GM19463 (cell line): ENCODE measurements around the gene C16orf86.

Experiments used
- ATAC-seq: cut with Tn5 transposase; IDR thresholded peaks from one replicate; pipeline ENCODE4 v1.9.1; 2021; ENCODE audit warnings: mild to moderate bottlenecking, moderate library complexity; ENCODE audit not compliant: unreplicated experiment

C16orf86 gene

DNA sequence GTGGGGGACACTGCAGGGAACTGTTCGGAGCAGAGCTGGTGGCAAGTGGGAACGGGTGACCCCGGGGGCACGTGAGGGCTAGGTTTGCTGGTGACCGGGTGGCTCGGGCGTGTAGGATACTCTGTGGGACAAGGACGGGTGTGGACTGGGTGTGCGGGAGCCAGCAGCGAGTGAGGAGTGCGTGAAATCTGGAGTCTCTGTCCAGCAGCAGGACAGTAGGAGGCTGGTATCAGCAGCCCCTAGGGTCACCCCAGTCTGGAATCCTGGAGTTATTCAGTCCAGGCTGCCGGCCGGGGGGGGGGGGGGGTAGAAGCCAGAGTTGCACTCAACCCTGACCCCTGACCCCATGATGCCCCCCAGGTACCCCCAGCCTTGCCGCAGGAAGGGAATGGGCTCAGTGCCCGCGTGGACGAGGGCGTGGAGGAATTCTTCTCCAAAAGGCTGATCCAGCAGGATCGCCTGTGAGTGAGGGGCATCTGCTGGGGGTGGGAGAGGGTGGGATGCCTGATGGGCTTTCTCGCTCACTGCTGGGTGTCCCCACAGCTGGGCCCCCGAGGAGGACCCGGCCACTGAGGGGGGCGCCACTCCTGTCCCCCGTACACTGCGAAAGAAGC, 12.7 kb upstream of the C16orf86 start:
- ATAC-seq: no peak

DNA sequence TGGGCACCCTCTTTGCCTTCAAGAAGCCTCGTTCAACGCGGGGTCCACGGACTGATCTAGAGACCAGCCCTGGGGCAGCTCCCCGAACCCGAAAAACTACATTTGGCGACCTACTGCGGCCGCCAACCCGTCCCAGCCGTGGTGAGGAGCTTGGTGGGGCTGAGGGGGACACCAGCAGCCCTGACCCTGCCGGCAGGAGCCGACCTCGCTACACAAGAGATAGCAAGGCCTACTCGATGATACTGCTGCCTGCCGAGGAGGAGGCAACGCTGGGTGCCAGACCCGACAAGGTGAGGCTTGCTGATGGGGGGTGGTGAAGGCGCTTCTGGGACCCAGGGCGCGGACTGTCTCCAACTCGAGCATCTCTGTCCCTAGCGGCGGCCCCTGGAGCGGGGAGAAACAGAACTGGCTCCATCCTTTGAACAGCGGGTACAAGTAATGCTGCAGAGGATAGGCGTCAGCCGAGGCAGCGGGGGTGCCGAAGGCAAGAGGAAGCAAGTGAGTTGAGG, 12.2 kb upstream of the C16orf86 start:
- no peak for ATAC-seq

DNA sequence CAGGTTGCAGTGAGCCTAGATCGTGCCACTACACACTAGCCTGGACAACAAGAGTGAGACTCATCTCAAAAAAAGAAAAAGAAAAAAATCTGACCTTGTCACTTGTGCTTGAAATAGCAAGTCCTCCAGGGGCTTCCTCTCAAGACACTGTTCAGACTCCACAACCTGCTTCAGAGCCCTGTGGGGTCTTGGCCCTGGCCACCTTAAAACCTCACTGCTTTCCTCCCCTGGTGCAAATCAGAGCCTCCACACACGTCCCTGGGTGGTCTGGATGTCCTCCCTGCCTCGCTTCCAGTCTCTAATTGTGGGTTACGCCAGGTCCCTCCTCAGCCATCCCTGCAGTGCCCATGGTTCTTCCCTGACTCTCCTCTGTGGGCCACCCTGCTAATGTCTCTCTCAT, 11.3 kb upstream of the C16orf86 start:
- ATAC-seq: no peak

GRCh38 chr16:67656344-67657016, 10.1 kb upstream of the C16orf86 start:
- ATAC-seq: no peak

DNA sequence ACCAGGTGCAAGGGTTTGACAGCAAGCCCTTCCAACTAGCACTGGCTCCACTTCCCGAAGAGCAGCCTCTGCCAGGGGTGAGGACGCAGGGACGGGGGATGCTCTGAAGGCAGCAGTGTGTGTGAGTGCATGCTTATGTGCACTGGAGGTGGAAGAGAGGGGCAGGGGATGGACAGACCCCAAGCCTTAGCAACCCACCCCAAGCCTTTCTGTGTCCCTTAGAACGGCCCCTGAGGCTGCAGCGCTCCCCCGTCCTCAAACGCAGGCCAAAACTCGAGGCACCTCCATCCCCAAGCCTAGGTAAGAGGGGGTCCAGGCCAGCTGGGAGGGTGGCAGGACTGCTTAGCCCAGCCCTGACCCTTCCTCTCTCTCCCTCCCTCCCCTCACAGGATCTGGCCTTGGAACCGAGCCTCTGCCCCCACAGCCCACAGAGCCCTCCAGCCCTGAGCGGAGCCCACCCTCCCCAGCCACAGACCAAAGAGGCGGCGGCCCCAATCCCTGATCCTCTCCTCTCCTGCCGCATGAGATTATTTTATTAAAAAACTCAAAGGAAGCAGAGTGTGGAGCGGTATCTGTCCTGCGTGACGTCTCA, 9.5 kb upstream of the C16orf86 start:
- no peak for ATAC-seq

DNA sequence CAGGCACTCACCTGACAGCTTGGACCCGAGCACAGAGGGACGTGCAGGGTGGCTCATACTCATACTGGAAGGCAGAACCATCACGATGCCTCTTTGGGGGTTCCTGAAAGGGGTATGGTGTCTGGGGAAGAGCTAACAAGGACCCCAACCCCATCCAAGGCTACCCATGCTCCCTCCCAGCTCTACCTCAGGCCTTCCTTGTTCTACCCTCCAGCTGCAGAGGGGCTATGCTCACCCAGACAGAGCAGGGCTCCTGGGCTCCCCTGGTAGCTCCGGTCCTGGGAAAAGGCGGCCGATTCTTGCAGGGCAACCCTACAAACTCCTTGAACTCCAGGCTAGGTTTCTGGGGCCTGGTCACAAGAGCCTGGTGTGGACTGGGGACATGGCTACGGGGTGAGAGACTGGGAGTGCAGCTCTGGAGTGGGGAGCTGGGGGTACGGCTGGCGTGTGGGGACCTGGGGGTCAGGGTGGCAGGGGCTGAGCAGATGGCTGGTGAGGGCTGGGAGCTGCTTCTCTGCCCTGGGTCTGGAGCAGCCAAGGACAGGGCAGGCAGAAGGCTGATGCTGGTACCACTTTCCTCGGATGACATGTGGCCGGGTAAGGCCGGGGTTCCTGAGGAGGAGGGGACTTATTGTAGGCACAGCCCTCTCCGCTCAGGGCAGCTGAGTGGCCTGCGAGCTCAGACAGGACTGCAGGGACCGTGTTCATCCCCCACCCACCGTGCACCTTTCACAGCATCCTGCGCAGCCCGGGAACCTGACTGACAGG, 8.7 kb upstream of the C16orf86 start:
- no peak for ATAC-seq

- ATAC-seq: no peak
Measured at GRCh38 chr16:67658849-67659674, 7.6 kb upstream of the C16orf86 start.

GRCh38 chr16:67659675-67660563, 6.7 kb upstream of the C16orf86 start, which contains the start of gene ACD:
Gene ACD (minus strand): TSS chr16:67660260. CDS start chr16:67660220, 40 bp downstream.
- ATAC-seq: peak; percentile 57

- peak; percentile 82 for ATAC-seq
Measured at GRCh38 chr16:67660564-67661028, 6.0 kb upstream of the C16orf86 start, which contains the start of gene PARD6A. Gene PARD6A (plus strand): TSS chr16:67660960. CDS start chr16:67661039, 79 bp downstream.

GRCh38 chr16:67661101-67661761, 5.4 kb upstream of the C16orf86 start:
- ATAC-seq: peak; percentile 2

DNA sequence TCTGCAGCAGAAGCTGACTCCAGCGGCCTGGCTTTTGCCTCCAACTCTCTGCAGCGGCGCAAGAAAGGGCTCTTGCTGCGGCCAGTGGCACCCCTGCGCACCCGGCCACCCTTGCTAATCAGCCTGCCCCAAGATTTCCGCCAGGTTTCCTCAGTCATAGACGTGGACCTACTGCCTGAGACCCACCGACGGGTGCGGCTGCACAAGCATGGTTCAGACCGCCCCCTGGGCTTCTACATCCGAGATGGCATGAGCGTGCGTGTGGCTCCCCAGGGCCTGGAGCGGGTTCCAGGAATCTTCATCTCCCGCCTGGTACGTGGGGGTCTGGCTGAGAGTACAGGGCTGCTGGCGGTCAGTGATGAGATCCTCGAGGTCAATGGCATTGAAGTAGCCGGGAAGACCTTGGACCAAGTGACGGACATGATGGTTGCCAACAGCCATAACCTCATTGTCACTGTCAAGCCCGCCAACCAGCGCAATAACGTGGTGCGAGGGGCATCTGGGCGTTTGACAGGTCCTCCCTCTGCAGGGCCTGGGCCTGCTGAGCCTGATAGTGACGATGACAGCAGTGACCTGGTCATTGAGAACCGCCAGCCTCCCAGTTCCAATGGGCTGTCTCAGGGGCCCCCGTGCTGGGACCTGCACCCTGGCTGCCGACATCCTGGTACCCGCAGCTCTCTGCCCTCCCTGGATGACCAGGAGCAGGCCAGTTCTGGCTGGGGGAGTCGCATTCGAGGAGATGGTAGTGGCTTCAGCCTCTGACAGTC, 4.5 kb upstream of the C16orf86 start:
- no peak for ATAC-seq

DNA sequence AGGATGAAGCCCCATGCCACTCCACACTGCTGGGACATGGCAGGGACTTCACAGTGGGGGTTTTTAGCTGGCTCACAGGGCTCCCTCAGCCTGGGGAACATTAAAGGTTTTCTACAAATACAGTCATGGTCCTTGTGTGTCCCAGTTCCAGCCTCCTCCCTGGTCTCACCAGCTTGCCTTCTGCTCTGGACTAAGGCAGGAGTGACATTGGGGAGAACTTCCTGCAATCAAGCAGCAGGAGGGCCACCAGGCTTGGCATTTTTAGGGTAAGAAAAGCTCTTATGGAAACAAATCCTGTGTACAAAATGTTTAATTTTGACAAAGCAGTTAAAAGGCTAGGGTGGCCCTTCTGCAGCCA, 4.0 kb upstream of the C16orf86 start:
- no peak for ATAC-seq

DNA sequence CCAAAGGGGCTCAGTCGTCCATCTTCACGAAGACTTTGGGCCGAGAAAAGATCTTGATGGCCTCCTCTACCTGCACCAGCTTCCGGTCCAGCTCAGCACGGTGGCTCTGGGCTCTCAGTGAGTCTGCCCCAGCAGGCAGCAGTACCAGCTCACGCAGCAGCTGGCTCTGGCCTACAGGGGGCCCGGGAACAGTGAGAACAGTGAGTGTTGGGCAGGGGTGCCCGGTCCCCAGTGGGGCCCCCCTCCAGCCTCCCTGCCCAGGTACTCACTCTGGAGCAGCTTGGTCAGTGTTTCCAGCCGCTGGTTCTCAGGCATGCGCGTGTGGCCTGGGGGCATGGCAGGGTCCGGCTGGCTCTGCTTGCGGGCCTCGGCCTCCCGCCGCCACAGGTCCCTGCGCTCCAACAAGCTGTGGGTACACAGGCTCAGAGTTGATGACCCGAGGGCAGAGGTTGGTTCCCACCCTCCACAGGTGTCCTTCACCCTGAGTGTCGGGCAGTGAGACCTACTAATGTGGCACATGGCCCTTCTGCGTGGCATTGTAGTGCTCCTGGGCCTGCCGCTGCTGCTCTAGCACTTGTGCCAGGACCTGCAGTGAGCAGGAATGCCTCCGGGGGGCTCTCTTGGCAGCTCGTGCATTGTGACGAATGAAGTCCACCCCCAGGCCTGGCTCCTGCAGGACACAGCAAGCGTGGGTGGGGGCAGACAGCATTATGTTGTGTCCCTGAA, 3.3 kb upstream of the C16orf86 start:
- no peak for ATAC-seq

- ATAC-seq: no peak
Measured at GRCh38 chr16:67663877-67664222, 2.8 kb upstream of the C16orf86 start.

GRCh38 chr16:67664258-67664657, 2.4 kb upstream of the C16orf86 start:
- no peak for ATAC-seq

- ATAC-seq: no peak
Measured at GRCh38 chr16:67664871-67665270, 1.7 kb upstream of the C16orf86 start.

DNA sequence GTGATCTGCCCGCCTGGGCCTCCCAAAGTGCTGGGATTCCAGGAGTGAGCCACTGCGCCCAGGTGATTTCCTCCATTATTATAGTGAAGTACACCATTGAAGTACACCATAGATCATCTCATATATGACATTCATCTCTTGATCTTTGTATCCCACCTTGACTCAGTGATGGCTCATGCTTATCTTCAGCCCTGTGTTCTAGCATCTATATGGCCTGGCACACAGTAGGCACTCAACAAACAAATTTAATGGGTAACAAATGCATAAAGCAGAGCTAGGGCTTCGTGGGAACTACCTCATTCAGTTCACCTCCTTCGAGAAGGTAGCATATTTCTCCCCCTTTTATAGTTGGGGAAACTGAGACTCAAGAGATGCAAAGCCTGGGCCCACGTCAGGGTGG, 1.0 kb upstream of the C16orf86 start:
- no peak for ATAC-seq
